ENCODE results near the gene RHOB.

DNA sequence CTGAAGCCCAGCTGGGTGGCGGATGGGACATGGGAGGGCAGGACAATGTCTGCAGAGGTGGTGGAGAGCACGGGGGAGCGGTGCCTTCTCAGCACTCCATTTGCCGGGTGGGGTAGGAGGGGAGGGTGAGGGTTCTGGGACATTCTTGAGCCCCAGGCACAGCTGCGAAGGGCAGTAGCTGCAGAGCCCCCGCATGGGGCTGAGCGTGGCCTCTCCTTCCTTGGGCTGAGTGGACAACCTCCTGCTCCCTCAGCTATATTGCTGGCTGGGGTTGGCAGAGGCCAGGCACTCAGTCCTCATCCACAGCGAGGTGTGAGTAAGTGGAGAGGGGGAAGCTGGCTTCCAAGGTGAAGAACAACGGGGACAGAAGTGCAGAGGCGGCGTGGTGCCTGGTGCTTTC lies 50.1 kb downstream of the RHOB start:
- TF ChIP-seq, protein P1, sequence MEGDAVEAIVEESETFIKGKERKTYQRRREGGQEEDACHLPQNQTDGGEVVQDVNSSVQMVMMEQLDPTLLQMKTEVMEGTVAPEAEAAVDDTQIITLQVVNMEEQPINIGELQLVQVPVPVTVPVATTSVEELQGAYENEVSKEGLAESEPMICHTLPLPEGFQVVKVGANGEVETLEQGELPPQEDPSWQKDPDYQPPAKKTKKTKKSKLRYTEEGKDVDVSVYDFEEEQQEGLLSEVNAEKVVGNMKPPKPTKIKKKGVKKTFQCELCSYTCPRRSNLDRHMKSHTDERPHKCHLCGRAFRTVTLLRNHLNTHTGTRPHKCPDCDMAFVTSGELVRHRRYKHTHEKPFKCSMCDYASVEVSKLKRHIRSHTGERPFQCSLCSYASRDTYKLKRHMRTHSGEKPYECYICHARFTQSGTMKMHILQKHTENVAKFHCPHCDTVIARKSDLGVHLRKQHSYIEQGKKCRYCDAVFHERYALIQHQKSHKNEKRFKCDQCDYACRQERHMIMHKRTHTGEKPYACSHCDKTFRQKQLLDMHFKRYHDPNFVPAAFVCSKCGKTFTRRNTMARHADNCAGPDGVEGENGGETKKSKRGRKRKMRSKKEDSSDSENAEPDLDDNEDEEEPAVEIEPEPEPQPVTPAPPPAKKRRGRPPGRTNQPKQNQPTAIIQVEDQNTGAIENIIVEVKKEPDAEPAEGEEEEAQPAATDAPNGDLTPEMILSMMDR (IDR thresholded peaks at IDR 0.05): no peak
- TF ChIP-seq POLR2AphosphoS5 (IDR thresholded peaks at IDR 0.05): no peak
